HepG2 (cell line): ENCODE results near the gene BRPF1. TPM values are rescaled to one million over a fixed set of nuclear protein-coding genes. Genes with fewer than 3 reads are reported as not detected.

ENCODE experiments used
- ATAC-seq: fragments of 200-7000 bp; cut with Tn5 transposase; 3 replicates; pipeline ENCODE4 v1.9.1; 2020; ENCODE audit warnings: mild to moderate bottlenecking, moderate library complexity
- BruUV-seq: library from RNA; stranded (reverse); fragments of 400-500 nt; replicated peaks from 2 replicates; lab custom pipeline; 2021; lab: Mats Ljungman, UMichigan
- CTCF ChIA-PET: fragments of 300-600 bp; formaldehyde crosslinking; extraction: SDS; loops from one replicate; lab custom pipeline; 2021; ENCODE audit warnings: low total read pairs, inconsistent platforms, low intra/inter-chr PET ratio; lab: Yijun Ruan, JAX
- POLR2A ChIA-PET: fragments of 350-600 bp; sonication (Branson Sonifier 250); formaldehyde crosslinking; loops from one replicate; lab custom pipeline; 2020; ENCODE audit warnings: antibody characterized with exemption, inconsistent platforms; lab: Yijun Ruan, JAX
- DNase-seq: peaks from one replicate; pipeline ENCODE4 v3.0.0-alpha.2; 2015; ENCODE audit warnings: low spot score
- FAIRE-seq: peaks from 3 replicates; lab custom pipeline; 2011; peaks lifted over from hg19 to GRCh38; lab: Jason Lieb, UNC
- H2AFZ ChIP-seq: one replicate; pipeline ENCODE4 v1.6.1; 2011; ENCODE audit warnings: low read length, inconsistent platforms
- H3K27ac ChIP-seq: fragments of 300-600 bp; 3 replicates; pipeline ENCODE4 v1.8.0; 2011; ENCODE audit warnings: mixed run types, mild to moderate bottlenecking, mixed read lengths, low read length, inconsistent platforms; ENCODE audit not compliant: insufficient read depth; ENCODE audit errors: extremely low read length
- H3K27me3 ChIP-seq, 2 experiments: fragments of 200-600 bp in 1 of 2; 2 replicates in 1 of 2; 3 replicates in 1 of 2; pipeline versions ENCODE4 v1.6.0 to v1.8.0; 2011; ENCODE audit warnings: low read length in 2 of 2, mild to moderate bottlenecking in 2 of 2, moderate library complexity in 2 of 2, inconsistent platforms in 1 of 2; ENCODE audit not compliant: insufficient read depth in 2 of 2, control insufficient read depth in 1 of 2
- H3K36me3 ChIP-seq, 2 experiments: fragments of 200-600 bp in 1 of 2; replicated peaks in 1 of 2; 2 replicates in 1 of 2; 3 replicates in 1 of 2; pipeline versions ENCODE4 v1.5.1 to v1.8.0; 2011; ENCODE audit warnings: low read length in 2 of 2, inconsistent platforms in 1 of 2; ENCODE audit not compliant: insufficient read depth in 2 of 2, control insufficient read depth in 1 of 2
- H3K4me1 ChIP-seq: 2 replicates; pipeline ENCODE4 v1.5.1; 2012; ENCODE audit warnings: low read length, inconsistent platforms; ENCODE audit not compliant: insufficient read depth
- H3K4me2 ChIP-seq: 2 replicates; pipeline ENCODE4 v1.6.0; 2011; ENCODE audit warnings: low read depth, low read length, inconsistent platforms
- H3K4me3 ChIP-seq, 3 experiments: fragments of 200-600 bp in 1 of 3; sonication (generic), shearing (Covaris generic) in 1 of 3; replicated peaks in 1 of 3; 2 replicates each; pipeline ENCODE4 v1.5.1; 2011 to 2016; ENCODE audit warnings: low read length in 3 of 3, inconsistent platforms in 2 of 3, low read depth in 2 of 3, mild to moderate bottlenecking in 2 of 3, control low read depth in 1 of 3, mixed read lengths in 1 of 3; ENCODE audit not compliant: insufficient read depth in 1 of 3
- H3K79me2 ChIP-seq: one replicate; pipeline ENCODE4 v1.6.1; 2011; ENCODE audit warnings: low read length, inconsistent platforms; ENCODE audit not compliant: insufficient read depth
- H3K9ac ChIP-seq: 2 replicates; pipeline ENCODE4 v1.6.0; 2011; ENCODE audit warnings: mild to moderate bottlenecking, low read depth, low read length, inconsistent platforms; ENCODE audit not compliant: insufficient read depth
- H3K9me3 ChIP-seq: 2 replicates; pipeline ENCODE4 v1.5.1; 2012; ENCODE audit warnings: mild to moderate bottlenecking, low read length
- H4K20me1 ChIP-seq: 2 replicates; pipeline ENCODE4 v1.6.0; 2011; ENCODE audit warnings: inconsistent platforms, mild to moderate bottlenecking, low read length, moderate library complexity; ENCODE audit not compliant: insufficient read depth
- ARID3A ChIP-seq: IDR thresholded peaks from 2 replicates; pipeline ENCODE4 v1.6.1; 2012; ENCODE audit warnings: low read depth, low read length, improper control_type of control experiment
- CTCF ChIP-seq: sonication (generic); formaldehyde crosslinking; IDR thresholded peaks from 2 replicates; pipeline ENCODE4 v1.5.0; 2020; ENCODE audit warnings: mild to moderate bottlenecking, missing genetic modification reagents, moderate library complexity
- SIN3B ChIP-seq: fragments of 150-350 bp; IDR thresholded peaks from 2 replicates; pipeline ENCODE4 v1.6.1; 2014; ENCODE audit warnings: low read length
- SMC3 ChIP-seq: IDR thresholded peaks from 2 replicates; pipeline ENCODE4 v1.6.1; 2011; ENCODE audit warnings: low read length, improper control_type of control experiment
- SNRNP70 ChIP-seq: fragments of 200-400 bp; formaldehyde crosslinking; IDR thresholded peaks from 2 replicates; pipeline ENCODE4 v1.6.1; 2017; ENCODE audit warnings: mild to moderate bottlenecking, low read depth, low read length, moderate library complexity
- ZBED4 ChIP-seq: sonication (generic); formaldehyde crosslinking; IDR thresholded peaks from 2 replicates; pipeline ENCODE4 v1.4.0; 2020; ENCODE audit warnings: missing genetic modification reagents, borderline replicate concordance
- ZC3H4 ChIP-seq: sonication (generic); formaldehyde crosslinking; IDR thresholded peaks from 2 replicates; pipeline ENCODE4 v1.4.0; 2020; ENCODE audit warnings: missing genetic modification reagents, borderline replicate concordance
- WGBS: methylation state at CpG from one replicate; pipeline ENCODE4 v1.1.6; 2017; ENCODE audit warnings: low lambda C conversion rate; 5-methylcytosine and 5-hydroxymethylcytosine counted together
- in situ Hi-C: cut with HindIII; loops from 2 replicates; pipeline ENCODE4 v1.10.0; 2017; ENCODE audit warnings: low pct_unique_long_range_greater_than_20kb; ENCODE audit not compliant: extremely low pct_ligation_motif_present
- intact Hi-C: fragments of 100-400 bp; cut with micrococcal nuclease; formaldehyde crosslinking; loops from one replicate; pipeline ENCODE4 v1.10.0; 2022; ENCODE audit not compliant: unreplicated experiment
- polyA plus RNA-seq, 8 experiments: library from polyadenylated mRNA; depleted of rRNA in 3 of 8; stranded (reverse) in 7 of 8; unstranded in 1 of 8; fragments of >200 nt; fragmentation: Illumina TruSeq in 4 of 8; extraction: Trizol in 4 of 8; gene quantifications; 2 replicates each; pipeline versions ENCODE4 v1.2.1 to v1.2.3, GENCODE V29; 2011 to 2016; ENCODE audit warnings: low read depth in 4 of 8, missing spikeins in 1 of 8, mixed read lengths in 1 of 8; ENCODE audit not compliant: insufficient read depth in 1 of 8
- total RNA-seq, 5 experiments: library from RNA; depleted of rRNA; stranded (reverse); fragments of >200 nt; fragmentation: Illumina TruSeq; extraction: Trizol; gene quantifications; 2 replicates each; pipeline ENCODE4 v1.2.3, GENCODE V29; 2016; ENCODE audit warnings: low read depth in 1 of 5

Gene BRPF1
- total and polyA plus RNA-seq, 2 of the 13 experiments (the other 11 are each of a cell fraction or from before 2014, with no cell fraction given) = 7.3 to 10.0 TPM

GRCh38 chr3:9727041-9727595, 4.4 kb upstream of the BRPF1 start (continued):
- TF ChIP-seq ARID3A = peak; percentile 82
- peak; percentile 43; the same call in 1 of the 2 replicates for TF ChIP-seq SMC3
- peak; percentile 48; the same call in 1 of the 2 replicates for TF ChIP-seq CTCF

- ChIA-PET POLR2A (interaction anchor here (1.2 kb wide), 1 partner anchor 22 kb away, joined by 3 read pairs; the partner anchor contains the start of gene OGG1), CTCF (interaction anchor here (1.9 kb wide), 1 partner anchor 12 kb away, joined by 8 read pairs; no protein-coding TSS in a partner anchor)
- no peaks in the 10 kb centered on the region; a peak in 1 of 5 replicates for H3K27me3 ChIP-seq
- FAIRE-seq (no peak), ATAC-seq (no peak), DNase-seq (no peak)
- peaks cover 18% of the 10 kb centered on the region for H3K4me1 ChIP-seq
- in situ Hi-C loops (loop anchor here (5.0 kb wide), 1 partner anchor 225 kb away; no protein-coding TSS in a partner anchor), intact Hi-C loops (loop anchor here (2.0 kb wide), 1 partner anchor 225 kb away; no protein-coding TSS in a partner anchor)
- whole genome bisulfite sequencing = 34% methylated on average over 2 of the region's 2 CpGs
- TF ChIP-seq SNRNP70 (no peak), ZBED4 (CRISPR knock-in tag) (no peak), SIN3B (no peak), ZC3H4 (CRISPR knock-in tag) (no peak)
- H3K4me2 ChIP-seq = no peak overlapping the region
- peaks cover 8% of the 10 kb centered on the region for H3K79me2 ChIP-seq
- no peak overlapping the region for H2AFZ ChIP-seq
- H3K4me3 ChIP-seq = no peak overlapping the region
- H3K36me3 ChIP-seq = no peaks in the 10 kb centered on the region
- peaks cover 5% of the 10 kb centered on the region for H4K20me1 ChIP-seq
- no peak overlapping the region for H3K9ac ChIP-seq
- BruUV-seq = no TSS peak
- H3K27ac ChIP-seq = no peak overlapping the region
- H3K9me3 ChIP-seq = no peaks in the 10 kb centered on the region
These were observed 3.8 kb upstream of the BRPF1 start for GRCh38 chr3:9727743-9728142.
